Measurements from ENCODE around the gene PROC.

- no peak for TF ChIP-seq POLR2AphosphoS5 (IDR thresholded peaks at IDR 0.05; ENCODE audit: borderline replicate concordance, low read depth, low read length)
- no peak for TF ChIP-seq EZH2 (IDR thresholded peaks at IDR 0.05)
- TF ChIP-seq FOXP2 (optimal IDR thresholded peaks at IDR 0.05; ENCODE audit: control extremely low read depth, extremely low read length, insufficient read depth): no peak
These were observed 3.3 kb upstream of the PROC start for GRCh38 chr2:127414638-127415592.
